HepG2 (cell line): ENCODE results near the gene NOXA1. TPM values are rescaled to one million over a fixed set of nuclear protein-coding genes. Genes with fewer than 3 reads are reported as not detected.

Experiments
- ATAC-seq: fragments of 200-7000 bp; cut with Tn5 transposase; 3 replicates; pipeline ENCODE4 v1.9.1; 2020; ENCODE audit warnings: mild to moderate bottlenecking, moderate library complexity
- BruUV-seq: library from RNA; stranded (reverse); fragments of 400-500 nt; replicated peaks from 2 replicates; lab custom pipeline; 2021; lab: Mats Ljungman, UMichigan
- CTCF ChIA-PET: fragments of 300-600 bp; formaldehyde crosslinking; extraction: SDS; loops from one replicate; lab custom pipeline; 2021; ENCODE audit warnings: low total read pairs, inconsistent platforms, low intra/inter-chr PET ratio; lab: Yijun Ruan, JAX
- POLR2A ChIA-PET: fragments of 350-600 bp; sonication (Branson Sonifier 250); formaldehyde crosslinking; loops from one replicate; lab custom pipeline; 2020; ENCODE audit warnings: antibody characterized with exemption, inconsistent platforms; lab: Yijun Ruan, JAX
- DNase-seq: peaks from one replicate; pipeline ENCODE4 v3.0.0-alpha.2; 2015; ENCODE audit warnings: low spot score
- FAIRE-seq: peaks from 3 replicates; lab custom pipeline; 2011; peaks lifted over from hg19 to GRCh38; lab: Jason Lieb, UNC
- H2AFZ ChIP-seq: one replicate; pipeline ENCODE4 v1.6.1; 2011; ENCODE audit warnings: low read length, inconsistent platforms
- H3K27ac ChIP-seq: fragments of 300-600 bp; 3 replicates; pipeline ENCODE4 v1.8.0; 2011; ENCODE audit warnings: mixed run types, mild to moderate bottlenecking, mixed read lengths, low read length, inconsistent platforms; ENCODE audit not compliant: insufficient read depth; ENCODE audit errors: extremely low read length
- H3K27me3 ChIP-seq, 2 experiments: fragments of 200-600 bp in 1 of 2; 2 replicates in 1 of 2; 3 replicates in 1 of 2; pipeline versions ENCODE4 v1.6.0 to v1.8.0; 2011; ENCODE audit warnings: low read length in 2 of 2, mild to moderate bottlenecking in 2 of 2, moderate library complexity in 2 of 2, inconsistent platforms in 1 of 2; ENCODE audit not compliant: insufficient read depth in 2 of 2, control insufficient read depth in 1 of 2
- H3K36me3 ChIP-seq, 2 experiments: fragments of 200-600 bp in 1 of 2; replicated peaks in 1 of 2; 2 replicates in 1 of 2; 3 replicates in 1 of 2; pipeline versions ENCODE4 v1.5.1 to v1.8.0; 2011; ENCODE audit warnings: low read length in 2 of 2, inconsistent platforms in 1 of 2; ENCODE audit not compliant: insufficient read depth in 2 of 2, control insufficient read depth in 1 of 2
- H3K4me1 ChIP-seq: 2 replicates; pipeline ENCODE4 v1.5.1; 2012; ENCODE audit warnings: low read length, inconsistent platforms; ENCODE audit not compliant: insufficient read depth
- H3K4me2 ChIP-seq: 2 replicates; pipeline ENCODE4 v1.6.0; 2011; ENCODE audit warnings: low read depth, low read length, inconsistent platforms
- H3K4me3 ChIP-seq, 3 experiments: fragments of 200-600 bp in 1 of 3; sonication (generic), shearing (Covaris generic) in 1 of 3; replicated peaks in 1 of 3; 2 replicates each; pipeline ENCODE4 v1.5.1; 2011 to 2016; ENCODE audit warnings: low read length in 3 of 3, inconsistent platforms in 2 of 3, low read depth in 2 of 3, mild to moderate bottlenecking in 2 of 3, control low read depth in 1 of 3, mixed read lengths in 1 of 3; ENCODE audit not compliant: insufficient read depth in 1 of 3
- H3K79me2 ChIP-seq: one replicate; pipeline ENCODE4 v1.6.1; 2011; ENCODE audit warnings: low read length, inconsistent platforms; ENCODE audit not compliant: insufficient read depth
- H3K9ac ChIP-seq: 2 replicates; pipeline ENCODE4 v1.6.0; 2011; ENCODE audit warnings: mild to moderate bottlenecking, low read depth, low read length, inconsistent platforms; ENCODE audit not compliant: insufficient read depth
- H3K9me3 ChIP-seq: 2 replicates; pipeline ENCODE4 v1.5.1; 2012; ENCODE audit warnings: mild to moderate bottlenecking, low read length
- H4K20me1 ChIP-seq: 2 replicates; pipeline ENCODE4 v1.6.0; 2011; ENCODE audit warnings: inconsistent platforms, mild to moderate bottlenecking, low read length, moderate library complexity; ENCODE audit not compliant: insufficient read depth
- FIP1L1 ChIP-seq: fragments of 200-400 bp; formaldehyde crosslinking; IDR thresholded peaks from 2 replicates; pipeline ENCODE4 v1.6.1; 2018; ENCODE audit warnings: low read depth, mild to moderate bottlenecking, low read length, moderate library complexity, borderline replicate concordance; ENCODE audit not compliant: insufficient read depth
- HNRNPL ChIP-seq: fragments of 200-400 bp; formaldehyde crosslinking; IDR thresholded peaks from 2 replicates; pipeline ENCODE4 v1.6.1; 2017; ENCODE audit warnings: mild to moderate bottlenecking, low read depth, low read length
- MAFG ChIP-seq: sonication (generic); formaldehyde crosslinking; IDR thresholded peaks from 2 replicates; pipeline ENCODE4 v1.5.1; 2020; ENCODE audit warnings: mild to moderate bottlenecking, missing genetic modification reagents
- NR2F1 ChIP-seq, 2 experiments: fragments of 450-650 bp in 1 of 2; formaldehyde crosslinking in 1 of 2; IDR thresholded peaks; 2 replicates each; pipeline versions ENCODE4 v1.5.0 to v1.6.1; 2016 to 2020; ENCODE audit warnings: mild to moderate bottlenecking in 1 of 2, missing compliant biosample characterization in 1 of 2, missing genetic modification reagents in 1 of 2, moderate library complexity in 1 of 2
- RFX5 ChIP-seq: IDR thresholded peaks from 2 replicates; pipeline ENCODE4 v1.6.1; 2011; ENCODE audit warnings: low read depth, low read length, improper control_type of control experiment
- RXRB ChIP-seq: IDR thresholded peaks from 2 replicates; pipeline ENCODE4 v1.6.1; 2016; ENCODE audit warnings: borderline replicate concordance, missing genetic modification reagents, missing compliant biosample characterization
- SPEN ChIP-seq: sonication (generic); formaldehyde crosslinking; IDR thresholded peaks from 2 replicates; pipeline ENCODE4 v1.5.1; 2020; ENCODE audit warnings: low read depth, mild to moderate bottlenecking, missing genetic modification reagents
- TEAD3 ChIP-seq: optimal IDR thresholded peaks from 2 replicates; pipeline ENCODE3; 2016; ENCODE audit warnings: borderline replicate concordance
- ZBTB3 ChIP-seq: sonication (generic); formaldehyde crosslinking; IDR thresholded peaks from 2 replicates; pipeline ENCODE4 v1.4.0; 2020; ENCODE audit warnings: low read depth, mild to moderate bottlenecking, moderate library complexity, missing genetic modification reagents, borderline replicate concordance
- ZMAT3 ChIP-seq: sonication (generic); formaldehyde crosslinking; conservative IDR thresholded peaks from 2 replicates; pipeline ENCODE4 v1.7.0; 2021; ENCODE audit warnings: missing genetic modification reagents
- ZSCAN5A ChIP-seq: sonication (generic); formaldehyde crosslinking; IDR thresholded peaks from 2 replicates; pipeline ENCODE4 v1.8.0; 2022; ENCODE audit warnings: mild to moderate bottlenecking, missing genetic modification reagents, borderline replicate concordance
- ZXDC ChIP-seq: sonication (generic); formaldehyde crosslinking; IDR thresholded peaks from 2 replicates; pipeline ENCODE4 v1.5.0; 2020; ENCODE audit warnings: mild to moderate bottlenecking, missing genetic modification reagents
- WGBS: methylation state at CpG from one replicate; pipeline ENCODE4 v1.1.6; 2017; ENCODE audit warnings: low lambda C conversion rate; 5-methylcytosine and 5-hydroxymethylcytosine counted together
- in situ Hi-C: cut with HindIII; loops from 2 replicates; pipeline ENCODE4 v1.10.0; 2017; ENCODE audit warnings: low pct_unique_long_range_greater_than_20kb; ENCODE audit not compliant: extremely low pct_ligation_motif_present
- intact Hi-C: fragments of 100-400 bp; cut with micrococcal nuclease; formaldehyde crosslinking; loops from one replicate; pipeline ENCODE4 v1.10.0; 2022; ENCODE audit not compliant: unreplicated experiment
- polyA plus RNA-seq, 8 experiments: library from polyadenylated mRNA; depleted of rRNA in 3 of 8; stranded (reverse) in 7 of 8; unstranded in 1 of 8; fragments of >200 nt; fragmentation: Illumina TruSeq in 4 of 8; extraction: Trizol in 4 of 8; gene quantifications; 2 replicates each; pipeline versions ENCODE4 v1.2.1 to v1.2.3, GENCODE V29; 2011 to 2016; ENCODE audit warnings: low read depth in 4 of 8, missing spikeins in 1 of 8, mixed read lengths in 1 of 8; ENCODE audit not compliant: insufficient read depth in 1 of 8
- total RNA-seq, 5 experiments: library from RNA; depleted of rRNA; stranded (reverse); fragments of >200 nt; fragmentation: Illumina TruSeq; extraction: Trizol; gene quantifications; 2 replicates each; pipeline ENCODE4 v1.2.3, GENCODE V29; 2016; ENCODE audit warnings: low read depth in 1 of 5
- TF ChIP-seq, protein P1 (sequence below): sonication (generic); formaldehyde crosslinking; IDR thresholded peaks from 2 replicates; pipeline ENCODE4 v1.9.0; 2021; ENCODE audit warnings: missing genetic modification reagents, mild to moderate bottlenecking, borderline replicate concordance
- TF ChIP-seq, protein P2 (sequence below): sonication (generic); formaldehyde crosslinking; IDR thresholded peaks from 2 replicates; pipeline ENCODE4 v1.5.1; 2020; ENCODE audit warnings: mild to moderate bottlenecking, missing genetic modification reagents, moderate library complexity

The NOXA1 gene
- total and polyA plus RNA-seq, 2 of the 13 experiments (the other 11 are each of a cell fraction or from before 2014, with no cell fraction given) = 0.78 to 1.2 TPM

GRCh38 chr9:137478962-137479861 is 56.0 kb downstream of the NOXA1 start:
- Histone ChIP-seq H3K27ac (no peak overlapping the region), H3K4me2 (peak overlapping the region; percentile 51), H4K20me1 (no peaks in the 10 kb centered on the region), H2AFZ (no peak overlapping the region), H3K4me3 (peak overlapping the region in 1 of 3 experiments; percentile 9; a peak in 1 of 6 replicates), H3K4me1 (peaks cover 41% of the 10 kb centered on the region), H3K9me3 (peaks cover 14% of the 10 kb centered on the region), H3K79me2 (no peaks in the 10 kb centered on the region), H3K27me3 (peaks cover 5 to 23% of the 10 kb centered on the region in 2 experiments; a peak in 2 of 5 replicates), H3K36me3 (no peaks in the 10 kb centered on the region), H3K9ac (no peak overlapping the region; the same call in 1 of the 2 replicates)
- intact Hi-C loops (no loop called here), in situ Hi-C loops (no loop called here)
- ChIA-PET CTCF (no interaction called here), POLR2A (no interaction called here)
- BruUV-seq = no TSS peak
- 24% methylated on average over 14 of the region's 36 CpGs for WGBS
- no peak for DNase-seq
- FAIRE-seq = no peak
- peak; percentile 57 for ATAC-seq
- TF ChIP-seq RFX5 (no peak), NR2F1 (CRISPR knock-in tag; IDR thresholded peaks at IDR 0.05) (no peak), RXRB (no peak), MAFG (CRISPR knock-in tag) (no peak), SPEN (0 out of 2 replicates have a peak, but pooled peaks have one; percentile 16), ZXDC (CRISPR knock-in tag) (no peak), HNRNPL (0 out of 2 replicates have a peak, but pooled peaks have one; percentile 39), ZBTB3 (CRISPR knock-in tag) (no peak), ZSCAN5A (no peak), ZMAT3 (CRISPR knock-in tag) (peak; percentile 79), FIP1L1 (no peak), TEAD3 (peak; percentile 46)
- TF ChIP-seq, protein P1, sequence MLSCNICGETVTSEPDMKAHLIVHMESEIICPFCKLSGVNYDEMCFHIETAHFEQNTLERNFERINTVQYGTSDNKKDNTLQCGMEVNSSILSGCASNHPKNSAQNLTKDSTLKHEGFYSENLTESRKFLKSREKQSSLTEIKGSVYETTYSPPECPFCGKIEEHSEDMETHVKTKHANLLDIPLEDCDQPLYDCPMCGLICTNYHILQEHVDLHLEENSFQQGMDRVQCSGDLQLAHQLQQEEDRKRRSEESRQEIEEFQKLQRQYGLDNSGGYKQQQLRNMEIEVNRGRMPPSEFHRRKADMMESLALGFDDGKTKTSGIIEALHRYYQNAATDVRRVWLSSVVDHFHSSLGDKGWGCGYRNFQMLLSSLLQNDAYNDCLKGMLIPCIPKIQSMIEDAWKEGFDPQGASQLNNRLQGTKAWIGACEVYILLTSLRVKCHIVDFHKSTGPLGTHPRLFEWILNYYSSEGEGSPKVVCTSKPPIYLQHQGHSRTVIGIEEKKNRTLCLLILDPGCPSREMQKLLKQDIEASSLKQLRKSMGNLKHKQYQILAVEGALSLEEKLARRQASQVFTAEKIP (CRISPR knock-in tag) = no peak
- TF ChIP-seq, protein P2, sequence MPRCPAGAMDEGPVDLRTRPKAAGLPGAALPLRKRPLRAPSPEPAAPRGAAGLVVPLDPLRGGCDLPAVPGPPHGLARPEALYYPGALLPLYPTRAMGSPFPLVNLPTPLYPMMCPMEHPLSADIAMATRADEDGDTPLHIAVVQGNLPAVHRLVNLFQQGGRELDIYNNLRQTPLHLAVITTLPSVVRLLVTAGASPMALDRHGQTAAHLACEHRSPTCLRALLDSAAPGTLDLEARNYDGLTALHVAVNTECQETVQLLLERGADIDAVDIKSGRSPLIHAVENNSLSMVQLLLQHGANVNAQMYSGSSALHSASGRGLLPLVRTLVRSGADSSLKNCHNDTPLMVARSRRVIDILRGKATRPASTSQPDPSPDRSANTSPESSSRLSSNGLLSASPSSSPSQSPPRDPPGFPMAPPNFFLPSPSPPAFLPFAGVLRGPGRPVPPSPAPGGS (CRISPR knock-in tag) = no peak
